B cell (primary cell): Measurements from ENCODE around the gene HIGD1A.

Experiments
- CTCF ChIP-seq: fragments of 200-600 bp; IDR thresholded peaks from one replicate; pipeline ENCODE4 v1.8.0; 2022; ENCODE audit warnings: antibody characterized with exemption, mild to moderate bottlenecking
- EZH2 ChIP-seq: IDR thresholded peaks from 2 replicates; pipeline ENCODE4 v1.6.1; 2012; ENCODE audit warnings: borderline replicate concordance, low read depth, mild to moderate bottlenecking, moderate library complexity, low read length; ENCODE audit not compliant: insufficient read depth, poor library complexity, severe bottlenecking

GRCh38 chr3:42830437-42831320 lies 26.4 kb upstream of the HIGD1A start:
- TF ChIP-seq CTCF, result no peak
- TF ChIP-seq EZH2, result no peak
